ENCODE measurements around the gene RABL6. TPM values are rescaled to one million over a fixed set of nuclear protein-coding genes. Genes with fewer than 3 reads are reported as not detected.

RABL6 gene
- total RNA-seq, 1 donor: 49.8 TPM

- TF ChIP-seq CTCF (IDR thresholded peaks at IDR 0.05; ENCODE audit: insufficient read depth, low read length): peak; percentile 63
- no peak overlapping the region for H3K4me3 ChIP-seq (ENCODE audit: low read depth, low read length)
- no peak for DNase-seq (ENCODE audit: low read depth)
These were observed 38.0 kb upstream of the RABL6 start for GRCh38 chr9:136769710-136770191.

- no peak for TF ChIP-seq CTCF (IDR thresholded peaks at IDR 0.05; ENCODE audit: insufficient read depth, low read length)
- H3K4me3 ChIP-seq (ENCODE audit: low read depth, low read length): no peak overlapping the region
- DNase-seq (ENCODE audit: low read depth): no peak
These were observed 35.8 kb upstream of the RABL6 start for GRCh38 chr9:136771907-136772415.

- TF ChIP-seq CTCF (IDR thresholded peaks at IDR 0.05; ENCODE audit: insufficient read depth, low read length): no peak
- no peak for DNase-seq (ENCODE audit: low read depth)
- no peak overlapping the region for H3K4me3 ChIP-seq (ENCODE audit: low read depth, low read length)
These were observed 34.2 kb upstream of the RABL6 start for GRCh38 chr9:136773386-136774044.

- DNase-seq (ENCODE audit: low read depth): no peak
- H3K4me3 ChIP-seq (ENCODE audit: low read depth, low read length): no peak overlapping the region
- TF ChIP-seq CTCF (IDR thresholded peaks at IDR 0.05; ENCODE audit: insufficient read depth, low read length): no peak
These were observed 33.2 kb upstream of the RABL6 start for GRCh38 chr9:136774416-136775045.

- H3K4me3 ChIP-seq (ENCODE audit: low read depth, low read length): no peak overlapping the region
- no peak for DNase-seq (ENCODE audit: low read depth)
- TF ChIP-seq CTCF (IDR thresholded peaks at IDR 0.05; ENCODE audit: insufficient read depth, low read length): no peak
These were observed 32.6 kb upstream of the RABL6 start for GRCh38 chr9:136775191-136775590.

GRCh38 chr9:136776947-136777346 is 30.8 kb upstream of the RABL6 start:
- H3K4me3 ChIP-seq (ENCODE audit: low read depth, low read length): no peak overlapping the region
- no peak for DNase-seq (ENCODE audit: low read depth)
- TF ChIP-seq CTCF (IDR thresholded peaks at IDR 0.05; ENCODE audit: insufficient read depth, low read length): no peak

Measured in fibroblast of the aortic adventitia (primary cell).